HCT116 (cell line): ENCODE data around the gene SEMA3F. TPM values are rescaled to one million over a fixed set of nuclear protein-coding genes. Genes with fewer than 3 reads are reported as not detected.

Source experiments
- ATAC-seq: fragments of 200-7000 bp; cut with Tn5 transposase; 2 replicates; pipeline ENCODE4 v1.9.1; 2020; ENCODE audit warnings: mild to moderate bottlenecking, moderate library complexity
- BruUV-seq: library from RNA; stranded (reverse); fragments of 400-500 nt; replicated peaks from 2 replicates; lab custom pipeline; 2021; lab: Mats Ljungman, UMichigan
- CTCF ChIA-PET: fragments of 300-600 bp; sonication (Branson Sonifier 250); formaldehyde crosslinking; loops from one replicate; lab custom pipeline; 2021; ENCODE audit warnings: antibody characterized with exemption; lab: Charles Lee
- POLR2A ChIA-PET: fragments of 300-600, 350-600 bp; sonication (Branson Sonifier 250); formaldehyde crosslinking; loops from one replicate; lab custom pipeline; 2021; ENCODE audit warnings: antibody characterized with exemption; lab: Charles Lee
- RAD21 ChIA-PET, 2 experiments: fragments of 300-600 bp; sonication (Branson Sonifier 250); formaldehyde crosslinking; loops; one replicate each; lab custom pipeline; 2023; ENCODE audit warnings: low total read pairs in 2 of 2; ENCODE audit not compliant: uncharacterized antibody in 2 of 2, unreplicated experiment in 2 of 2, low non-redundant PET in 1 of 2; lab: Charles Lee
- DNase-seq: peaks from one replicate; pipeline ENCODE4 v3.0.0-alpha.2; 2010; ENCODE audit warnings: low read depth, low spot score
- H2AFZ ChIP-seq: fragments of 200-600 bp; shearing (Covaris generic), sonication (generic); 2 replicates; pipeline ENCODE4 v1.6.1; 2017; ENCODE audit warnings: low read depth, mixed run types, mixed read lengths, antibody characterized with exemption, low read length; ENCODE audit not compliant: poor library complexity, severe bottlenecking
- H3K27ac ChIP-seq: 2 replicates; pipeline ENCODE4 v1.5.1; 2012; ENCODE audit warnings: low read depth, low read length
- H3K27me3 ChIP-seq: fragments of 200-600 bp; sonication (generic); 2 replicates; pipeline ENCODE4 v1.6.1; 2016; ENCODE audit warnings: mixed run types, low read length, mixed read lengths; ENCODE audit not compliant: insufficient read depth
- H3K36me3 ChIP-seq, 2 experiments: fragments of 200-500 bp in 1 of 2; fragments of 200-600 bp in 1 of 2; sonication (Bioruptor generic) in 1 of 2; sonication (generic) in 1 of 2; 2 replicates each; pipeline versions ENCODE4 v1.5.1 to v1.6.1; 2014 to 2016; ENCODE audit warnings: low read length in 2 of 2, inconsistent platforms in 1 of 2, mixed read lengths in 1 of 2, mixed run types in 1 of 2; ENCODE audit not compliant: insufficient read depth in 2 of 2, control insufficient read depth in 1 of 2
- H3K4me1 ChIP-seq, 2 experiments: fragments of 200-600 bp in 1 of 2; sonication (generic) in 1 of 2; 2 replicates each; pipeline versions ENCODE4 v1.5.1 to v1.6.1; 2012 to 2017; ENCODE audit warnings: low read length in 2 of 2, inconsistent platforms in 1 of 2, mild to moderate bottlenecking in 1 of 2, mixed read lengths in 1 of 2, mixed run types in 1 of 2, moderate library complexity in 1 of 2; ENCODE audit not compliant: insufficient read depth in 2 of 2, control insufficient read depth in 1 of 2
- H3K4me2 ChIP-seq: fragments of 200-600 bp; sonication (generic); 2 replicates; pipeline ENCODE4 v1.6.1; 2017; ENCODE audit warnings: mixed run types, low read length, mixed read lengths
- H3K4me3 ChIP-seq, 2 experiments: fragments of 200-600 bp in 1 of 2; sonication (generic) in 1 of 2; replicated peaks in 1 of 2; 2 replicates each; pipeline ENCODE4 v1.5.1; 2011 to 2016; ENCODE audit warnings: low read length in 2 of 2, control low read depth in 1 of 2, low read depth in 1 of 2, mild to moderate bottlenecking in 1 of 2, mixed read lengths in 1 of 2, mixed run types in 1 of 2
- H3K79me2 ChIP-seq: fragments of 200-600 bp; sonication (generic); 2 replicates; pipeline ENCODE4 v1.6.1; 2017; ENCODE audit warnings: mild to moderate bottlenecking, mixed run types, low read length, moderate library complexity, mixed read lengths; ENCODE audit not compliant: insufficient read depth
- H3K9ac ChIP-seq: fragments of 200-600 bp; sonication (generic); 2 replicates; pipeline ENCODE4 v1.6.1; 2016; ENCODE audit warnings: low read length, mixed read lengths
- H3K9me2 ChIP-seq: fragments of 200-600 bp; sonication (generic), shearing (Covaris generic); 2 replicates; pipeline ENCODE4 v1.6.1; 2017; ENCODE audit warnings: mixed run types, mild to moderate bottlenecking, moderate library complexity; ENCODE audit not compliant: insufficient read depth
- H3K9me3 ChIP-seq, 2 experiments: fragments of 200-500 bp in 1 of 2; fragments of 200-600 bp in 1 of 2; sonication (Bioruptor generic) in 1 of 2; sonication (generic) in 1 of 2; 2 replicates each; pipeline ENCODE4 v1.6.1; 2014 to 2017; ENCODE audit warnings: low read length in 2 of 2, mixed read lengths in 2 of 2, inconsistent platforms in 1 of 2, low read depth in 1 of 2, mild to moderate bottlenecking in 1 of 2, mixed run types in 1 of 2, moderate library complexity in 1 of 2; ENCODE audit not compliant: control insufficient read depth in 1 of 2, insufficient read depth in 1 of 2
- H4K20me1 ChIP-seq: fragments of 200-600 bp; sonication (generic), shearing (Covaris generic); 2 replicates; pipeline ENCODE4 v1.6.1; 2017; ENCODE audit warnings: mixed run types, mild to moderate bottlenecking, moderate library complexity; ENCODE audit not compliant: insufficient read depth
- ATF3 ChIP-seq: IDR thresholded peaks from 2 replicates; pipeline ENCODE4 v1.6.1; 2012
- CEBPB ChIP-seq: IDR thresholded peaks from 2 replicates; pipeline ENCODE4 v1.6.1; 2012; ENCODE audit warnings: low read depth
- EGR1 ChIP-seq: IDR thresholded peaks from 2 replicates; pipeline ENCODE4 v1.6.1; 2012; ENCODE audit warnings: low read depth
- ELF1 ChIP-seq: IDR thresholded peaks from 2 replicates; pipeline ENCODE4 v1.6.1; 2012; ENCODE audit warnings: low read depth, borderline replicate concordance
- JUND ChIP-seq: IDR thresholded peaks from 2 replicates; pipeline ENCODE4 v1.6.1; 2012
- MAX ChIP-seq: IDR thresholded peaks from 2 replicates; pipeline ENCODE4 v1.6.1; 2012
- SIN3A ChIP-seq: IDR thresholded peaks from 2 replicates; pipeline ENCODE4 v1.6.1; 2012; ENCODE audit warnings: low read depth
- YY1 ChIP-seq: IDR thresholded peaks from 2 replicates; pipeline ENCODE4 v1.6.1; 2011; ENCODE audit warnings: low read length, low read depth, moderate library complexity, mild to moderate bottlenecking; ENCODE audit not compliant: insufficient replicate concordance; ENCODE audit errors: extremely low read depth
- intact Hi-C: fragments of 100-400 bp; cut with micrococcal nuclease; formaldehyde crosslinking; loops from 2 replicates; pipeline ENCODE4 v1.10.0; 2022
- total RNA-seq: library from RNA; stranded (reverse); gene quantifications from one replicate; pipeline ENCODE4 v1.2.1, GENCODE V29; 2021; ENCODE audit not compliant: unreplicated experiment
- TF ChIP-seq, protein P1 (sequence below): IDR thresholded peaks from 2 replicates; pipeline ENCODE4 v1.6.1; 2012; ENCODE audit warnings: low read depth

Gene SEMA3F
- total RNA-seq, 1 experiment from 2014 or later, result 15.7 TPM

DNA sequence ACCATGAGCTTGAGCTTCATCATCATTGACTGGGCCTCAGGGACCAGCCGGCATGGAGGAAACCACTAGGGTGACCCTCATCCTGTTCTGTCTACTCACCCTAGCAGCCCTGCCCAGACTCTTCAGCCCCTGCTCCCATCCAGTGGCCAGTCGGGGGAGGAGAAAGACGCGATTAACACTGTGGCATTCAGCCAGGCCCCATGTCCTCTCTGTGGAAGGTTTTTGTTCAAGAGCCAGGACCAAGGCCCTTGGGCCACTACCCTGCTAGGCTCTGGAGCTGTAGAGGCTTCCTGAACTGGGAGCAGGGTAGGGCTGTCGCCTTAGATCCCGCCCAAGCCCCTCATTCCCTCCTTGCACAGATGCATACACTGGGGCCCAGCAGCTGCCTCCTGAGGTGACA is 65.0 kb downstream of the SEMA3F start:
- DNase-seq (no peak), ATAC-seq (no peak)
- H3K9me2 ChIP-seq, result no peaks in the 10 kb centered on the region
- H3K9ac ChIP-seq, result no peak overlapping the region
- no TSS peak for BruUV-seq
- H3K27me3 ChIP-seq, result no peaks in the 10 kb centered on the region
- H3K4me2 ChIP-seq, result no peak overlapping the region
- no peak overlapping the region for H3K27ac ChIP-seq
- ChIA-PET POLR2A (no interaction called here), RAD21 (no interaction called here), CTCF (interaction anchor here (4.1 kb wide), 1 partner anchor 25 kb away, joined by 26 read pairs; no protein-coding TSS in a partner anchor)
- intact Hi-C loops, result no loop called here
- no peaks in the 10 kb centered on the region for H3K79me2 ChIP-seq
- no peak overlapping the region for H3K4me3 ChIP-seq
- H3K4me1 ChIP-seq, result no peaks in the 10 kb centered on the region
- TF ChIP-seq CEBPB, result no peak
- TF ChIP-seq JUND, result no peak
- TF ChIP-seq SIN3A, result no peak
- TF ChIP-seq MAX, result no peak
- no peak for TF ChIP-seq ATF3
- TF ChIP-seq YY1, result no peak
- H3K36me3 ChIP-seq, result no peaks in the 10 kb centered on the region
- no peaks in the 10 kb centered on the region for H4K20me1 ChIP-seq
- no peaks in the 10 kb centered on the region for H3K9me3 ChIP-seq
- H2AFZ ChIP-seq, result no peak overlapping the region

GRCh38 chr3:50221051-50221410 is 65.9 kb downstream of the SEMA3F start:
- TF ChIP-seq, protein P1, sequence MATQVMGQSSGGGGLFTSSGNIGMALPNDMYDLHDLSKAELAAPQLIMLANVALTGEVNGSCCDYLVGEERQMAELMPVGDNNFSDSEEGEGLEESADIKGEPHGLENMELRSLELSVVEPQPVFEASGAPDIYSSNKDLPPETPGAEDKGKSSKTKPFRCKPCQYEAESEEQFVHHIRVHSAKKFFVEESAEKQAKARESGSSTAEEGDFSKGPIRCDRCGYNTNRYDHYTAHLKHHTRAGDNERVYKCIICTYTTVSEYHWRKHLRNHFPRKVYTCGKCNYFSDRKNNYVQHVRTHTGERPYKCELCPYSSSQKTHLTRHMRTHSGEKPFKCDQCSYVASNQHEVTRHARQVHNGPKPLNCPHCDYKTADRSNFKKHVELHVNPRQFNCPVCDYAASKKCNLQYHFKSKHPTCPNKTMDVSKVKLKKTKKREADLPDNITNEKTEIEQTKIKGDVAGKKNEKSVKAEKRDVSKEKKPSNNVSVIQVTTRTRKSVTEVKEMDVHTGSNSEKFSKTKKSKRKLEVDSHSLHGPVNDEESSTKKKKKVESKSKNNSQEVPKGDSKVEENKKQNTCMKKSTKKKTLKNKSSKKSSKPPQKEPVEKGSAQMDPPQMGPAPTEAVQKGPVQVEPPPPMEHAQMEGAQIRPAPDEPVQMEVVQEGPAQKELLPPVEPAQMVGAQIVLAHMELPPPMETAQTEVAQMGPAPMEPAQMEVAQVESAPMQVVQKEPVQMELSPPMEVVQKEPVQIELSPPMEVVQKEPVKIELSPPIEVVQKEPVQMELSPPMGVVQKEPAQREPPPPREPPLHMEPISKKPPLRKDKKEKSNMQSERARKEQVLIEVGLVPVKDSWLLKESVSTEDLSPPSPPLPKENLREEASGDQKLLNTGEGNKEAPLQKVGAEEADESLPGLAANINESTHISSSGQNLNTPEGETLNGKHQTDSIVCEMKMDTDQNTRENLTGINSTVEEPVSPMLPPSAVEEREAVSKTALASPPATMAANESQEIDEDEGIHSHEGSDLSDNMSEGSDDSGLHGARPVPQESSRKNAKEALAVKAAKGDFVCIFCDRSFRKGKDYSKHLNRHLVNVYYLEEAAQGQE, result no peak
- TF ChIP-seq CEBPB (no peak), ELF1 (no peak), SIN3A (no peak), EGR1 (no peak), ATF3 (no peak)
- Histone ChIP-seq H3K4me1 (peaks cover 2 to 6% of the 10 kb centered on the region in 2 experiments; a peak in 2 of 4 replicates), H2AFZ (no peak overlapping the region), H3K9me3 (no peaks in the 10 kb centered on the region), H4K20me1 (no peaks in the 10 kb centered on the region), H3K36me3 (no peaks in the 10 kb centered on the region), H3K4me2 (no peak overlapping the region), H3K4me3 (no peak overlapping the region), H3K9me2 (no peaks in the 10 kb centered on the region), H3K9ac (no peak overlapping the region), H3K27me3 (no peaks in the 10 kb centered on the region), H3K79me2 (no peaks in the 10 kb centered on the region), H3K27ac (no peak overlapping the region)
- DNase-seq (no peak), ATAC-seq (no peak)
- ChIA-PET CTCF (interaction anchor here (4.1 kb wide), 1 partner anchor 26 kb away, joined by 26 read pairs; no protein-coding TSS in a partner anchor), RAD21 (interaction anchor here in 1 of 2 experiments (1.7 kb wide), 1 partner anchor 26 kb away, joined by 9 read pairs; no protein-coding TSS in a partner anchor), POLR2A (no interaction called here)
- BruUV-seq, result no TSS peak
- intact Hi-C loops, result no loop called here
